IMR-90 (cell line): ENCODE measurements around the gene C8A. TPM values are rescaled to one million over a fixed set of nuclear protein-coding genes. Genes with fewer than 3 reads are reported as not detected.

Source experiments
- ATAC-seq: fragments of 200-7000 bp; cut with Tn5 transposase; 2 replicates; pipeline ENCODE4 v1.9.1; 2020; ENCODE audit warnings: low read depth, mild to moderate bottlenecking, moderate library complexity
- BruUV-seq: library from RNA; stranded (reverse); fragments of 400-500 nt; replicated peaks from 2 replicates; lab custom pipeline; 2021; lab: Mats Ljungman, UMichigan
- CTCF ChIA-PET: fragments of 300-600 bp; formaldehyde crosslinking; extraction: SDS; loops from one replicate; lab custom pipeline; 2021; ENCODE audit warnings: antibody characterized with exemption; lab: Yijun Ruan, JAX
- POLR2A ChIA-PET: fragments of 300-600 bp; sonication (Branson Sonifier 250); formaldehyde crosslinking; loops from one replicate; lab custom pipeline; 2022; ENCODE audit warnings: antibody characterized with exemption; ENCODE audit not compliant: unreplicated experiment; lab: Charles Lee
- DNase-seq: peaks from one replicate; pipeline ENCODE4 v3.0.0; 2013
- H2AFZ ChIP-seq: replicated peaks from 2 replicates; pipeline ENCODE3; 2013; ENCODE audit warnings: low read length, mild to moderate bottlenecking; ENCODE audit not compliant: poor library complexity
- H2AK5ac ChIP-seq: 2 replicates; pipeline ENCODE4 v1.6.1; 2013; ENCODE audit warnings: low read depth, low read length, inconsistent platforms
- H2AK9ac ChIP-seq: replicated peaks from 2 replicates; pipeline ENCODE3; 2013; ENCODE audit warnings: mild to moderate bottlenecking, low read depth, low read length, moderate library complexity; ENCODE audit not compliant: poor library complexity
- H2BK120ac ChIP-seq: 2 replicates; pipeline ENCODE4 v1.6.1; 2013; ENCODE audit warnings: low read depth, low read length, inconsistent platforms
- H2BK15ac ChIP-seq: 3 replicates; pipeline ENCODE4 v1.6.1; 2013; ENCODE audit warnings: low read depth, low read length, inconsistent platforms
- H2BK20ac ChIP-seq: 2 replicates; pipeline ENCODE4 v1.6.1; 2013; ENCODE audit warnings: low read depth, mild to moderate bottlenecking, inconsistent platforms, low read length, moderate library complexity
- H2BK5ac ChIP-seq: 2 replicates; pipeline ENCODE4 v1.6.1; 2013; ENCODE audit warnings: mild to moderate bottlenecking, low read depth, low read length, inconsistent platforms; ENCODE audit not compliant: poor library complexity, severe bottlenecking
- H3K14ac ChIP-seq: replicated peaks from 2 replicates; pipeline ENCODE4 v1.6.1; 2013; ENCODE audit warnings: low read depth, low read length, inconsistent platforms
- H3K18ac ChIP-seq: 2 replicates; pipeline ENCODE4 v1.6.1; 2013; ENCODE audit warnings: low read depth, low read length, control low read depth
- H3K23ac ChIP-seq: 2 replicates; pipeline ENCODE4 v1.6.1; 2013; ENCODE audit warnings: low read depth, low read length, inconsistent platforms
- H3K27ac ChIP-seq: 2 replicates; pipeline ENCODE4 v1.5.1; 2013; ENCODE audit warnings: mild to moderate bottlenecking, control low read depth, low read length; ENCODE audit not compliant: insufficient read depth
- H3K27me3 ChIP-seq: 2 replicates; pipeline ENCODE4 v1.6.1; 2013; ENCODE audit warnings: low read length; ENCODE audit not compliant: control insufficient read depth, insufficient read depth
- H3K36me3 ChIP-seq: 2 replicates; pipeline ENCODE4 v1.6.1; 2013; ENCODE audit warnings: low read length, mixed read lengths; ENCODE audit not compliant: control insufficient read depth, insufficient read depth
- H3K4ac ChIP-seq: 2 replicates; pipeline ENCODE4 v1.6.1; 2013; ENCODE audit warnings: low read depth, low read length, inconsistent platforms
- H3K4me1 ChIP-seq: 2 replicates; pipeline ENCODE4 v1.6.1; 2013; ENCODE audit warnings: low read length, mixed read lengths; ENCODE audit not compliant: control insufficient read depth, insufficient read depth
- H3K4me2 ChIP-seq: 2 replicates; pipeline ENCODE4 v1.6.1; 2013; ENCODE audit warnings: low read depth, mild to moderate bottlenecking, control low read depth, low read length, moderate library complexity
- H3K4me3 ChIP-seq: 2 replicates; pipeline ENCODE4 v1.5.1; 2013; ENCODE audit warnings: low read depth, mild to moderate bottlenecking, control low read depth, low read length, moderate library complexity; ENCODE audit not compliant: insufficient read depth
- H3K56ac ChIP-seq: 2 replicates; pipeline ENCODE4 v1.6.1; 2013; ENCODE audit warnings: low read length, inconsistent platforms; ENCODE audit not compliant: insufficient read depth; ENCODE audit errors: extremely low read depth
- H3K79me1 ChIP-seq, 2 experiments: 2 replicates each; pipeline ENCODE4 v1.6.1; 2013; ENCODE audit warnings: low read length in 2 of 2, inconsistent platforms in 1 of 2, low read depth in 1 of 2
- H3K9ac ChIP-seq: 2 replicates; pipeline ENCODE4 v1.6.1; 2013; ENCODE audit warnings: low read depth, low read length, control low read depth
- H3K9me1 ChIP-seq: 2 replicates; pipeline ENCODE4 v1.6.1; 2013; ENCODE audit warnings: low read length, inconsistent platforms; ENCODE audit not compliant: insufficient read depth
- H3K9me3 ChIP-seq: 2 replicates; pipeline ENCODE4 v1.6.1; 2013; ENCODE audit warnings: low read length; ENCODE audit not compliant: control insufficient read depth, insufficient read depth
- H4K20me1 ChIP-seq: 2 replicates; pipeline ENCODE4 v1.6.1; 2013; ENCODE audit warnings: low read length, inconsistent platforms; ENCODE audit not compliant: insufficient read depth
- H4K5ac ChIP-seq: 2 replicates; pipeline ENCODE4 v1.6.1; 2013; ENCODE audit warnings: mild to moderate bottlenecking, low read depth, low read length, control low read depth
- H4K8ac ChIP-seq, 2 experiments: 2 replicates each; pipeline ENCODE4 v1.6.1; 2013; ENCODE audit warnings: low read depth in 2 of 2, low read length in 2 of 2, control low read depth in 1 of 2, inconsistent platforms in 1 of 2
- H4K91ac ChIP-seq: 2 replicates; pipeline ENCODE4 v1.6.1; 2013; ENCODE audit warnings: low read depth, low read length, inconsistent platforms; ENCODE audit not compliant: insufficient read depth
- BHLHE40 ChIP-seq: fragments of 150-350 bp; IDR thresholded peaks from 2 replicates; pipeline ENCODE4 v1.6.1; 2016; ENCODE audit warnings: mild to moderate bottlenecking, low read depth, low read length
- CEBPB ChIP-seq: IDR thresholded peaks from 2 replicates; pipeline ENCODE4 v1.6.1; 2012; ENCODE audit warnings: low read depth, low read length, improper control_type of control experiment
- CHD1 ChIP-seq: IDR thresholded peaks from 2 replicates; pipeline ENCODE4 v1.6.1; 2012; ENCODE audit warnings: low read depth, low read length, improper control_type of control experiment
- FOS ChIP-seq: fragments of 150-350 bp; IDR thresholded peaks from 2 replicates; pipeline ENCODE4 v1.6.1; 2016; ENCODE audit warnings: low read depth, low read length
- MAFK ChIP-seq: IDR thresholded peaks from 2 replicates; pipeline ENCODE4 v1.6.1; 2012; ENCODE audit warnings: low read depth, low read length, improper control_type of control experiment
- MAZ ChIP-seq: IDR thresholded peaks from 2 replicates; pipeline ENCODE4 v1.6.1; 2012; ENCODE audit warnings: low read depth, mild to moderate bottlenecking, low read length, improper control_type of control experiment, moderate library complexity, borderline replicate concordance
- MXI1 ChIP-seq: IDR thresholded peaks from 2 replicates; pipeline ENCODE4 v1.6.1; 2012; ENCODE audit warnings: low read depth, mild to moderate bottlenecking, low read length, moderate library complexity, borderline replicate concordance
- NFE2L2 ChIP-seq: fragments of 150-350 bp; IDR thresholded peaks from 2 replicates; pipeline ENCODE4 v1.6.1; 2016; ENCODE audit warnings: low read depth, mild to moderate bottlenecking, low read length
- POLR2A ChIP-seq: IDR thresholded peaks from 2 replicates; pipeline ENCODE4 v1.6.1; 2012; ENCODE audit warnings: mild to moderate bottlenecking, low read depth, low read length
- RAD21 ChIP-seq: IDR thresholded peaks from 2 replicates; pipeline ENCODE4 v1.6.1; 2012; ENCODE audit warnings: low read length, improper control_type of control experiment
- RCOR1 ChIP-seq: IDR thresholded peaks from 2 replicates; pipeline ENCODE4 v1.6.1; 2012; ENCODE audit warnings: mild to moderate bottlenecking, low read length, improper control_type of control experiment; ENCODE audit not compliant: insufficient replicate concordance
- RFX5 ChIP-seq: IDR thresholded peaks from 2 replicates; pipeline ENCODE4 v1.8.0; 2012; ENCODE audit warnings: low read depth, mild to moderate bottlenecking, low read length, moderate library complexity
- SMC3 ChIP-seq: fragments of 150-350 bp; IDR thresholded peaks from 2 replicates; pipeline ENCODE4 v1.6.1; 2016; ENCODE audit warnings: low read depth, mild to moderate bottlenecking, antibody characterized with exemption, low read length, moderate library complexity
- WGBS, 2 experiments: methylation state at CpG; one replicate each; pipeline versions ENCODE4 v1.1.5 to v1.1.7; 2013; ENCODE audit warnings: missing lambda C conversion rate in 2 of 2; ENCODE audit not compliant: insufficient read length in 1 of 2; ENCODE audit errors: extremely low coverage in 2 of 2; 5-methylcytosine and 5-hydroxymethylcytosine counted together
- dilution Hi-C: fragments of 300-500 bp; cut with HindIII; formaldehyde crosslinking; loops from one replicate; pipeline ENCODE4 v1.14.3; 2018; ENCODE audit warnings: low sequenced_read_pairs; ENCODE audit not compliant: unreplicated experiment
- in situ Hi-C: fragments of 300-500 bp; cut with MboI; formaldehyde crosslinking; loops from 3 replicates; pipeline ENCODE4 v1.14.3; 2019; ENCODE audit warnings: low sequenced_read_pairs, inconsistent platforms, mixed read lengths
- intact Hi-C: fragments of 100-400 bp; cut with micrococcal nuclease; formaldehyde crosslinking; loops from 2 replicates; pipeline ENCODE4 v1.10.0; 2022
- polyA plus RNA-seq, 3 experiments: library from polyadenylated mRNA; depleted of rRNA; stranded (reverse); fragments of >200 nt; gene quantifications; 2 replicates each; pipeline ENCODE4 v1.2.3, GENCODE V29; 2012; ENCODE audit warnings: low replicate concordance in 1 of 3
- total RNA-seq: library from RNA; depleted of rRNA; stranded (reverse); fragments of >200 nt; gene quantifications from 2 replicates; pipeline ENCODE4 v1.2.3, GENCODE V29; 2012
- TF ChIP-seq, protein P1 (sequence below): conservative IDR thresholded peaks from 2 replicates; pipeline ENCODE4 v1.5.1; 2012; ENCODE audit warnings: mild to moderate bottlenecking, low read depth, low read length, improper control_type of control experiment
- TF ChIP-seq, protein P2 (sequence below): fragments of 150-350 bp; IDR thresholded peaks from 2 replicates; pipeline ENCODE4 v1.6.1; 2016; ENCODE audit warnings: low read depth, mild to moderate bottlenecking, low read length, moderate library complexity, borderline replicate concordance
- TF ChIP-seq, protein P3 (sequence below): fragments of 150-350 bp; IDR thresholded peaks from 2 replicates; pipeline ENCODE4 v1.6.1; 2017; ENCODE audit warnings: mild to moderate bottlenecking, antibody characterized with exemption, low read length, low read depth

C8A gene
- total and polyA plus RNA-seq, 2 of the 4 experiments (the other 2 are of a cell fraction): not detected

DNA sequence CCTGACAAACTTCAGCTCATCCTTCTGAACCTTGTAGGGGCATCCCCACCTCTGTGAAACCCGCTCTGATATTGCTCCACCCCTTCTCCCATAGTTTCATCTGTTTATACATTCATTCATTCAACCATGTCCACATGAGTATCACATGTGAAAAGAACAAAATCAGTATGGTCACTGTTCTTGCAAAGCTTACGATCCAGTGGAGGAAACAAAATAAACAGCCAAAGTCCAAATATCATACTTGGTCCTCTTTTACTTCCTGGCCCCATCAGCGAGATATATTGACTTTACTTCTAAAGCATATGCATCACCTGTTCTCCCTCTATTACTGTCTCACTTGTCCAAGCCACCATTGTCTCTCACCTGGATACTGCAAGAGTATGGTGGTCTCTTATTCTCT, 35.6 kb downstream of the C8A start:
- intact Hi-C loops (no loop called here), in situ Hi-C loops (no loop called here), dilution Hi-C loops (no loop called here)
- no peaks in the 10 kb centered on the region for H3K9me3 ChIP-seq
- no peak overlapping the region for H3K56ac ChIP-seq
- no peak overlapping the region for H3K4me2 ChIP-seq
- no peak overlapping the region for H3K14ac ChIP-seq
- no peak for TF ChIP-seq POLR2A
- TF ChIP-seq BHLHE40: no peak
- TF ChIP-seq NFE2L2: no peak
- TF ChIP-seq, protein P1, sequence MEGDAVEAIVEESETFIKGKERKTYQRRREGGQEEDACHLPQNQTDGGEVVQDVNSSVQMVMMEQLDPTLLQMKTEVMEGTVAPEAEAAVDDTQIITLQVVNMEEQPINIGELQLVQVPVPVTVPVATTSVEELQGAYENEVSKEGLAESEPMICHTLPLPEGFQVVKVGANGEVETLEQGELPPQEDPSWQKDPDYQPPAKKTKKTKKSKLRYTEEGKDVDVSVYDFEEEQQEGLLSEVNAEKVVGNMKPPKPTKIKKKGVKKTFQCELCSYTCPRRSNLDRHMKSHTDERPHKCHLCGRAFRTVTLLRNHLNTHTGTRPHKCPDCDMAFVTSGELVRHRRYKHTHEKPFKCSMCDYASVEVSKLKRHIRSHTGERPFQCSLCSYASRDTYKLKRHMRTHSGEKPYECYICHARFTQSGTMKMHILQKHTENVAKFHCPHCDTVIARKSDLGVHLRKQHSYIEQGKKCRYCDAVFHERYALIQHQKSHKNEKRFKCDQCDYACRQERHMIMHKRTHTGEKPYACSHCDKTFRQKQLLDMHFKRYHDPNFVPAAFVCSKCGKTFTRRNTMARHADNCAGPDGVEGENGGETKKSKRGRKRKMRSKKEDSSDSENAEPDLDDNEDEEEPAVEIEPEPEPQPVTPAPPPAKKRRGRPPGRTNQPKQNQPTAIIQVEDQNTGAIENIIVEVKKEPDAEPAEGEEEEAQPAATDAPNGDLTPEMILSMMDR: no peak
- no peak for TF ChIP-seq MXI1
- no peak for TF ChIP-seq SMC3
- no peak for TF ChIP-seq RFX5
- TF ChIP-seq MAFK: no peak
- TF ChIP-seq CEBPB: no peak
- TF ChIP-seq, protein P2, sequence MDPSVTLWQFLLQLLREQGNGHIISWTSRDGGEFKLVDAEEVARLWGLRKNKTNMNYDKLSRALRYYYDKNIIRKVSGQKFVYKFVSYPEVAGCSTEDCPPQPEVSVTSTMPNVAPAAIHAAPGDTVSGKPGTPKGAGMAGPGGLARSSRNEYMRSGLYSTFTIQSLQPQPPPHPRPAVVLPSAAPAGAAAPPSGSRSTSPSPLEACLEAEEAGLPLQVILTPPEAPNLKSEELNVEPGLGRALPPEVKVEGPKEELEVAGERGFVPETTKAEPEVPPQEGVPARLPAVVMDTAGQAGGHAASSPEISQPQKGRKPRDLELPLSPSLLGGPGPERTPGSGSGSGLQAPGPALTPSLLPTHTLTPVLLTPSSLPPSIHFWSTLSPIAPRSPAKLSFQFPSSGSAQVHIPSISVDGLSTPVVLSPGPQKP: no peak
- TF ChIP-seq RAD21: no peak
- TF ChIP-seq, protein P3, sequence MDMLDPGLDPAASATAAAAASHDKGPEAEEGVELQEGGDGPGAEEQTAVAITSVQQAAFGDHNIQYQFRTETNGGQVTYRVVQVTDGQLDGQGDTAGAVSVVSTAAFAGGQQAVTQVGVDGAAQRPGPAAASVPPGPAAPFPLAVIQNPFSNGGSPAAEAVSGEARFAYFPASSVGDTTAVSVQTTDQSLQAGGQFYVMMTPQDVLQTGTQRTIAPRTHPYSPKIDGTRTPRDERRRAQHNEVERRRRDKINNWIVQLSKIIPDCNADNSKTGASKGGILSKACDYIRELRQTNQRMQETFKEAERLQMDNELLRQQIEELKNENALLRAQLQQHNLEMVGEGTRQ: no peak
- no peak for TF ChIP-seq CHD1
- no peak for TF ChIP-seq MAZ
- TF ChIP-seq RCOR1: no peak
- no peak for TF ChIP-seq FOS
- no peak overlapping the region for H4K91ac ChIP-seq
- no peak overlapping the region for H2AK9ac ChIP-seq
- no peak overlapping the region for H4K5ac ChIP-seq
- ATAC-seq: no peak
- no peaks in the 10 kb centered on the region for H3K79me1 ChIP-seq
- POLR2A ChIA-PET: no interaction called here
- CTCF ChIA-PET: no interaction called here
- H3K18ac ChIP-seq: no peak overlapping the region
- no peaks in the 10 kb centered on the region for H3K9me1 ChIP-seq
- no peaks in the 10 kb centered on the region for H3K36me3 ChIP-seq
- no peak overlapping the region for H2BK120ac ChIP-seq
- no peak overlapping the region for H3K4ac ChIP-seq
- no peak overlapping the region for H3K9ac ChIP-seq
- no TSS peak for BruUV-seq
- no peak overlapping the region for H3K4me3 ChIP-seq
- H3K27ac ChIP-seq: no peak overlapping the region
- DNase-seq: no peak
- H2BK5ac ChIP-seq: no peak overlapping the region
- H3K4me1 ChIP-seq: no peaks in the 10 kb centered on the region
- peaks cover 2% of the 10 kb centered on the region; the same call in 1 of the 2 replicates for H3K27me3 ChIP-seq
- H2AFZ ChIP-seq: no peak overlapping the region
- no peak overlapping the region for H2BK20ac ChIP-seq
- no CpG with 5 or more reads among the region's 3 CpGs for WGBS, 2 experiments
- H3K23ac ChIP-seq: no peak overlapping the region
- no peak overlapping the region for H2BK15ac ChIP-seq
- H4K8ac ChIP-seq: no peak overlapping the region
- H2AK5ac ChIP-seq: no peak overlapping the region
- no peaks in the 10 kb centered on the region for H4K20me1 ChIP-seq
